Calu3 (cell line): ENCODE measurements around the gene COL21A1. TPM values are rescaled to one million over a fixed set of nuclear protein-coding genes. Genes with fewer than 3 reads are reported as not detected.
A peak's percentile ranks its signal among the peaks of the same experiment; 100 is the strongest.

Source experiments
- BruUV-seq: library from RNA; stranded (reverse); fragments of 400-500 nt; replicated peaks from 2 replicates; lab custom pipeline; 2021; lab: Mats Ljungman, UMichigan
- CTCF ChIA-PET: fragments of 300-600 bp; sonication (Branson Sonifier 250); formaldehyde crosslinking; loops from one replicate; lab custom pipeline; 2022; ENCODE audit warnings: antibody characterized with exemption; lab: Charles Lee
- DNase-seq: peaks from one replicate; pipeline ENCODE4 v3.0.0; 2022
- H3K27ac Mint-ChIP-seq: one replicate; pipeline ENCODE4 v1.8.0; 2022; ENCODE audit warnings: mixed read lengths; ENCODE audit not compliant: unreplicated experiment
- H3K27me3 Mint-ChIP-seq: one replicate; pipeline ENCODE4 v1.8.0; 2022; ENCODE audit warnings: mixed read lengths; ENCODE audit not compliant: unreplicated experiment
- H3K36me3 Mint-ChIP-seq: one replicate; pipeline ENCODE4 v1.8.0; 2022; ENCODE audit warnings: mild to moderate bottlenecking, moderate library complexity, mixed read lengths; ENCODE audit not compliant: insufficient read depth, unreplicated experiment
- H3K4me1 Mint-ChIP-seq: one replicate; pipeline ENCODE4 v1.8.0; 2022; ENCODE audit warnings: mild to moderate bottlenecking, low read depth, mixed read lengths; ENCODE audit not compliant: unreplicated experiment
- H3K4me3 Mint-ChIP-seq: one replicate; pipeline ENCODE4 v1.8.0; 2022; ENCODE audit warnings: mild to moderate bottlenecking, low read depth, moderate library complexity, mixed read lengths; ENCODE audit not compliant: unreplicated experiment
- H3K9me3 Mint-ChIP-seq: one replicate; pipeline ENCODE4 v1.8.0; 2022; ENCODE audit warnings: low read depth, mixed read lengths; ENCODE audit not compliant: unreplicated experiment
- CTCF ChIP-seq: fragments of 200-600 bp; IDR thresholded peaks from one replicate; pipeline ENCODE4 v1.8.0; 2022; ENCODE audit warnings: antibody characterized with exemption; ENCODE audit not compliant: unreplicated experiment
- intact Hi-C: fragments of 100-400 bp; cut with micrococcal nuclease; formaldehyde crosslinking; loops from one replicate; pipeline ENCODE4 v1.10.0; 2022; ENCODE audit not compliant: unreplicated experiment
- total RNA-seq: library from RNA; stranded (reverse); gene quantifications from 2 replicates; pipeline ENCODE4 v1.2.3, GENCODE V29; 2022

The COL21A1 gene
- total RNA-seq, 1 experiment from 2014 or later: 1.8 TPM

GRCh38 chr6:56289721-56290120 is 42.3 kb upstream of the COL21A1 start:
- no peaks in the 10 kb centered on the region for H3K36me3 Mint-ChIP-seq
- peaks cover 10% of the 10 kb centered on the region for H3K4me1 Mint-ChIP-seq
- no TSS peak for BruUV-seq
- CTCF ChIA-PET: interaction anchor here (1.4 kb wide), 1 partner anchor 10 kb away, joined by 3 read pairs; no protein-coding TSS in a partner anchor
- H3K4me3 Mint-ChIP-seq: no peak overlapping the region
- no peak for DNase-seq
- TF ChIP-seq CTCF: no peak
- intact Hi-C loops: loop anchor here (10.0 kb wide), 1 partner anchor 845 kb away; no protein-coding TSS in a partner anchor
- H3K9me3 Mint-ChIP-seq: no peaks in the 10 kb centered on the region
- no peak overlapping the region for H3K27ac Mint-ChIP-seq
- H3K27me3 Mint-ChIP-seq: no peaks in the 10 kb centered on the region

GRCh38 chr6:56288347-56288746 is 41.0 kb upstream of the COL21A1 start:
- no peaks in the 10 kb centered on the region for H3K9me3 Mint-ChIP-seq
- no TSS peak for BruUV-seq
- no peaks in the 10 kb centered on the region for H3K27me3 Mint-ChIP-seq
- peaks cover 10% of the 10 kb centered on the region for H3K4me1 Mint-ChIP-seq
- intact Hi-C loops: no loop called here
- TF ChIP-seq CTCF: no peak
- H3K27ac Mint-ChIP-seq: no peak overlapping the region
- no peak for DNase-seq
- CTCF ChIA-PET: interaction anchor here (0.6 kb wide), 1 partner anchor 19 kb away, joined by 3 read pairs; no protein-coding TSS in a partner anchor
- H3K36me3 Mint-ChIP-seq: no peaks in the 10 kb centered on the region
- H3K4me3 Mint-ChIP-seq: no peak overlapping the region

- no TSS peak for BruUV-seq
- Mint-ChIP-seq H3K27me3 (no peaks in the 10 kb centered on the region), H3K27ac (no peak overlapping the region), H3K9me3 (peaks cover 9% of the 10 kb centered on the region), H3K4me1 (peaks cover 34% of the 10 kb centered on the region), H3K4me3 (no peak overlapping the region), H3K36me3 (peaks cover 4% of the 10 kb centered on the region)
- no peak for DNase-seq
- CTCF ChIA-PET: no interaction called here
- no peak for TF ChIP-seq CTCF
- intact Hi-C loops: no loop called here
These were observed 35.0 kb upstream of the COL21A1 start for GRCh38 chr6:56282391-56282790.

GRCh38 chr6:56280126-56280525 is 32.7 kb upstream of the COL21A1 start:
- Mint-ChIP-seq H3K4me1 (peaks cover 34% of the 10 kb centered on the region), H3K9me3 (peaks cover 11% of the 10 kb centered on the region), H3K27ac (peak overlapping the region; percentile 86), H3K36me3 (peaks cover 4% of the 10 kb centered on the region), H3K4me3 (peak overlapping the region; percentile 14), H3K27me3 (no peaks in the 10 kb centered on the region)
- no peak for DNase-seq
- no peak for TF ChIP-seq CTCF
- no TSS peak for BruUV-seq
- CTCF ChIA-PET: interaction anchor here (0.9 to 1.0 kb wide), 2 partner anchors 10 to 12 kb away, joined by 3 to 4 read pairs; no protein-coding TSS in a partner anchor
- intact Hi-C loops: no loop called here
